ENCODE data around the gene GRIK4.

GRCh38 chr11:120680322-120680721 lies 168.8 kb downstream of the GRIK4 start:
- TF ChIP-seq, protein P1, sequence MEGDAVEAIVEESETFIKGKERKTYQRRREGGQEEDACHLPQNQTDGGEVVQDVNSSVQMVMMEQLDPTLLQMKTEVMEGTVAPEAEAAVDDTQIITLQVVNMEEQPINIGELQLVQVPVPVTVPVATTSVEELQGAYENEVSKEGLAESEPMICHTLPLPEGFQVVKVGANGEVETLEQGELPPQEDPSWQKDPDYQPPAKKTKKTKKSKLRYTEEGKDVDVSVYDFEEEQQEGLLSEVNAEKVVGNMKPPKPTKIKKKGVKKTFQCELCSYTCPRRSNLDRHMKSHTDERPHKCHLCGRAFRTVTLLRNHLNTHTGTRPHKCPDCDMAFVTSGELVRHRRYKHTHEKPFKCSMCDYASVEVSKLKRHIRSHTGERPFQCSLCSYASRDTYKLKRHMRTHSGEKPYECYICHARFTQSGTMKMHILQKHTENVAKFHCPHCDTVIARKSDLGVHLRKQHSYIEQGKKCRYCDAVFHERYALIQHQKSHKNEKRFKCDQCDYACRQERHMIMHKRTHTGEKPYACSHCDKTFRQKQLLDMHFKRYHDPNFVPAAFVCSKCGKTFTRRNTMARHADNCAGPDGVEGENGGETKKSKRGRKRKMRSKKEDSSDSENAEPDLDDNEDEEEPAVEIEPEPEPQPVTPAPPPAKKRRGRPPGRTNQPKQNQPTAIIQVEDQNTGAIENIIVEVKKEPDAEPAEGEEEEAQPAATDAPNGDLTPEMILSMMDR (IDR thresholded peaks at IDR 0.05; ENCODE audit: insufficient read depth, low read depth, low read length) = no peak
- TF ChIP-seq EZH2 (IDR thresholded peaks at IDR 0.05; ENCODE audit: insufficient read depth, low read length) = no peak
